ENCODE data around the gene PLA2G4D.

The PLA2G4D gene

GRCh38 chr15:42088801-42089640 lies 5.3 kb downstream of the PLA2G4D start:
- DNase-seq: no peak

- DNase-seq: no peak
These were observed 6.2 kb downstream of the PLA2G4D start for GRCh38 chr15:42087926-42088800.

GRCh38 chr15:42087460-42087859 lies 6.9 kb downstream of the PLA2G4D start:
- DNase-seq: no peak

- DNase-seq: no peak
These were observed 8.6 kb downstream of the PLA2G4D start for GRCh38 chr15:42085721-42086120.

DNA sequence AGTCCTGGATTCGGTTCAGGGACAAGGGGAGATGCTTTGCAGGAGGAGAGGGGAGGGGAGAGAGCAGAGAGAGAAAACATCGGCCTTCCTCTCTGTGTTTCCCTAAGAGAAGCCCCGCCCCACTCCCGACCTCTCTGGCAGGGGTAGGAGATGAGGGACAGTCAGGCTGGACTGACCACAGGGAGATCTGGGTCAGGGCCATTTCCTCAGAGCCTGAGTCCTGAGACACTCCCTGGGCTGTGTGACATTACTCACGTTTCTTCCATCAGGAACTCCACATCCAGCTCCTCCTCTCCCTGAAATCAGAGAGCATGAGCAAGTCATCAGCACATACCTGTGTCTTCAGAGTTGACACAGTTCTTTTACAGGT lies 9.1 kb downstream of the PLA2G4D start:
- no peak for DNase-seq

DNA sequence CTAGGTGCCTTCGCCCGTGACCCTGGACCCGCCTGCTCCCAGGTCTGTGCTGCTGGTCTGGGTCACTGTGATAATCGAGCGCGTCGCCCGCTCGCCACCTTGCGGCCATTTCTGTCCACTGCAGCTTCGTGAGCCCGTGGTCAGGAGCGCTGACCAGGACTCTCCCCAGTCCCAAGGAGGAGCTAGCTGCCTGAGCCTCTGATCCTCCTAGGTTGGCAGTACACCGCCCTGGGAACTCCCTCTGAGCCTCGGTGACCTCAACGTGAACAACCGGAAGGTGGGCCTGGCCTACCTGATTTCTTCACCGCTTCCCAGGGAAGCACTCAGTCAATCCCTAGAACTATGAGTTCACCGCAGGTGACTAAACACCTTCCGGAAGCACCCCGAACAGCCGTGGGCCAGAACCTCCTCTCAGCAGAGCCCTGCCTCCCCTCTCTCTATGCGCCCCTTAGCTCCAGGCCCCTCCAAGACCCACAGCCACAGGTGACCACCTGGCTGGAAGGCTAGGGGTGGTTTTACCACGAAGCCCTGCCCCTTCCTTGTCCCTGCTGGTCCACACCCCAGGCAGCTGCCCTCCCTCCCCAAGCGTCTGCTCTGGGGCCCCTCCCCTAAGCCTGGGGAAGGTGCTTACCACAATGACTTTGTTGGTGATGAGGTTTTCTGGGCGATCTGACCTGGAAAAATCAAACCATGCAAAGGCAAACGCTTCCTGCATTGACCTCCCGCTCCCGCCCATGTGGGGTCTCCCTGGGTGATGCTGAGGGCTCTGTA lies 9.7 kb downstream of the PLA2G4D start:
- peak; percentile 1 for DNase-seq

GRCh38 chr15:42083916-42084315 lies 10.4 kb downstream of the PLA2G4D start:
- DNase-seq: no peak

GRCh38 chr15:42083605-42083908 lies 10.8 kb downstream of the PLA2G4D start:
- no peak for DNase-seq

- no peak for DNase-seq
These were observed 11.3 kb downstream of the PLA2G4D start for GRCh38 chr15:42082823-42083604.

- DNase-seq: no peak
These were observed 12.2 kb downstream of the PLA2G4D start for GRCh38 chr15:42082141-42082540.

GRCh38 chr15:42080919-42081830 lies 13.2 kb downstream of the PLA2G4D start:
- DNase-seq: no peak

- DNase-seq: no peak
These were observed 14.0 kb downstream of the PLA2G4D start for GRCh38 chr15:42080186-42080918.

GRCh38 chr15:42079401-42079908 lies 14.9 kb downstream of the PLA2G4D start:
- no peak for DNase-seq

- DNase-seq: no peak
These were observed 15.5 kb downstream of the PLA2G4D start for GRCh38 chr15:42078903-42079302.

- no peak for DNase-seq
These were observed 16.7 kb downstream of the PLA2G4D start for GRCh38 chr15:42077689-42078088.

DNA sequence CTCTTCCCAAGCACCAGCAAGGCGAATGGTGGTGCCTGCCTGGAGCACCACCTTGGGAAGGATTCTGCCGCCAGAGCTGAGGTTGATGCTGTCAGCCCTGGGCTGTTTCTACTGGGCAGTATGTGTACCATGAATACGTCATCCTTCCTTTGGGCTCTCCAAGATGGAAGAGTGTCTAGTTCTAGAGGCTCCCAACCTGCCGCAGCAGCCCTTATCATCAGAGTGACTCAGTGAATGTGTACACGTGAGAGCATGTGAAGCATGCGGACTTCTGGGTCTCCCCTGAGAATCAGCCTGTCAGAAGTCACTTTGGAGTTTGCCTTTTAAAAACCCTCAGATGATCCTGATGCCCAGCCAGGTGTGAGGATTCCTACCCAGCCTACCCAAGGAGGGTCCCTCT lies 20.9 kb downstream of the PLA2G4D start:
- no peak for DNase-seq

DNA sequence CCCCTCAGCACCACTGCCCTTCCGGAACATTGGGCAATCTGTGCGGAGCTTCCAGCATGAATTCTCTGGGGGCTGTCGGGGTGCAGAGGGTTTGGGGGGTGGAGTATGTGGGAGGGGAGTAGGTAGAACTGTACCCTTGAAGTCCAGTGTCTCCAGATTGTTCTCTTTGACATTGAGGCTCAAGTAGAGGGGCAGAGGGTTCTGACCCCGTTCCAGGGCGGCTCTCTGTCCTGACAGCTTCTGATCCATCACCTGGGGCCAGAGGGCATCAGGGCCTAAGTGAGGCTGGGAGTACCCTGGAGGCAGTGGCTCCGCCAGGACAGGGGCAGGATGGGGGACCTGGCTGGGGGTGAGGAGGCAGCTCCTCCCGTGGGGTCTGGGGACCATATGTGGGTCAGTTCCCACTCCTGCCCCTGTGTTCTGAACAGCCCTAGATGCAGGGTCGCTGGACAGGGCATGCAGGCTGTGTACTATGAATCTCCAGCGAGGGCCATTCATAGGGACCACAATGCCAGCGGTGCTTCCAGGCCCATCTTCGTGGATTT lies 22.1 kb downstream of the PLA2G4D start:
- no peak for DNase-seq

GRCh38 chr15:42071717-42072116 lies 22.6 kb downstream of the PLA2G4D start:
- DNase-seq: no peak

DNA sequence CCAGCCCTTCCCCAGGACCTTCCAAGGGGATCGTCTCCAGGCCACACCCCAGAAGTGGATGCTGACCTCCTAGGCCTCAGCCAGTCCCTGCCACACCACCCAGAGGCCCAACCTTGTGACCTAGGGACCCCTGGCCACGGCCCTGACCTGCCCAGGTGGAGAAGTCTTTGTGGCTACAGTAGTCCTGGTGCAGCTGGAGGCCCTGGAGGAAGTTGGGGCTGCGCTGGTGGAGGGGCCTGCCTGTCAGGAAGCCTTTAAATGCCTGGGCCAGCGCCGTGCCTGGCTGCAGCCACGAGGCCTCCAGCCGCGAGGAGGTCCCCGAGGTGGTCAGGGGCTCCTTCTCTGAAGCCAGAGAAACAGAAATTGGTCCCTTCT lies 23.4 kb downstream of the PLA2G4D start:
- DNase-seq: no peak

- DNase-seq: no peak
These were observed 23.9 kb downstream of the PLA2G4D start for GRCh38 chr15:42070279-42070975.

Measured in NCI-H748 treated with DMSO at 0.1 percent for 48 hours (cell line).